Vagina (tissue), 2 donors: Measurements from ENCODE around the gene CGNL1.

Experiments used
- CTCF ChIP-seq, 3 experiments: fragments of 450-650 bp in 2 of 3; fragments of 200-600 bp in 1 of 3; sonication (generic) in 1 of 3; IDR thresholded peaks; one replicate each; pipeline ENCODE4 v1.5.1; 2017 to 2019; ENCODE audit warnings: antibody characterized with exemption in 3 of 3, mild to moderate bottlenecking in 2 of 3, moderate library complexity in 2 of 3
- POLR2A ChIP-seq, 2 donors: fragments of 450-650 bp; IDR thresholded peaks; one replicate each; pipeline ENCODE4 v1.6.1; 2017; ENCODE audit warnings: antibody characterized with exemption in 2 of 2, mild to moderate bottlenecking in 2 of 2, moderate library complexity in 2 of 2

- TF ChIP-seq CTCF (IDR thresholded peaks at IDR 0.05) = no peak
- no peak for TF ChIP-seq POLR2A (IDR thresholded peaks at IDR 0.05)
Observed at GRCh38 chr15:57502116-57502515, 125.8 kb downstream of the CGNL1 start.
